Measurements from ENCODE around the gene TDO2.

The TDO2 gene

DNA sequence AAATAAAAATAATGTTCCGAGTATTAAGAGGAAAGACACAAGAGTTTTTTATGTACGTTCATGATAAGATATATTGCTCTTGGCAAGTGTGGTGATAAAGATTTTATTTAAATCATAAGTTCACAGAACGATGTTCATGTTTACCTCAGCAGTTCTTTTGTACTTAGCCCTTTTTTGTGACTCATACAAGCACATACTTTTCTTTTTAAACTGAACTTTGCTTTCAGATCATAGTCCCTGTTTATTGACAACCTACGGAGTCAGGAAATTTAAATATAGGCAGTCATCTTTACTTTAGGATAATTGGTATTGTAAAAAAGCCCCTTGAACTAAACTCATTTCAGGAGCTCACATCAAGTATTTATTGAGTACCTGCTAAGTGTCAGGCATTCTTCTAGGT, 51.4 kb downstream of the TDO2 start:
- no peak for FAIRE-seq

DNA sequence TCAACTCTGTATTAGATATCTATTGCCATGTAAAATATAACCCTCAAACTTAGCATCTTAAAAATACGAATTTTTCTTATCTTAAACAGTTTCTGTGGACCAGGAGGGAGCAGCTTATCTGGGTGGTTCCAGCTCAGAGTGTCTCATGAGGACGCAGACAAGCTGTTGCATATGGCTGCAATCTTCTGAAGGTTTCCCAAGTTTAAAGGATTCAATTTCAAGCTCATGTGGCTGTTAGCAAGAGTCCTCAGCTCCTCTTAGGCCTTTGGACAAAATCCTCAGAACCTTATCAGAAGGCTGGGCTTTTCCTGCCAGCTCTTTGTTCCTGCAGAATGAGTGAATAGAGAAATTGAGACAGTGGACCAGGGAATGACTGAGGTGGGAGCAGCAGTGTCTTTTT, 53.0 kb downstream of the TDO2 start:
- no peak for FAIRE-seq

DNA sequence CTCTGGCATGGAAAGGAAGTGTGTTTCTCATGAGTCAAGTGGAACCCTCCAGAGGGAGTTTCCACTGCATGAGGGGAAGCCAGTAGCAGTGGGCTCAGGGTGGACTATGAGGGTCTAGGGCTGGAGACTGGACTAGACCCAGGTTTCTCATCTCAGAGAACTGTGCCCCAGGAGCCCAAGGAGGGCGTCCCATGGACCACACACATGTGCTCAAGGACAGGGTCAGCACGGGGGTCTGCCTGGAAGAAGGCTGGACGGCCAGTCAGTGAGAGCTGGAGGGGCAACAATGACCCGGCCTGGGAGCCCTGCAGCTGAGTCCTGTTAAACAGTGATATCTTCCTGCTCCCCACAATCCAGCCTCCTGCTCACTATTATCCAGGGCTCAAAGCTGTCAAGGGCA, 55.9 kb downstream of the TDO2 start:
- FAIRE-seq, result no peak

DNA sequence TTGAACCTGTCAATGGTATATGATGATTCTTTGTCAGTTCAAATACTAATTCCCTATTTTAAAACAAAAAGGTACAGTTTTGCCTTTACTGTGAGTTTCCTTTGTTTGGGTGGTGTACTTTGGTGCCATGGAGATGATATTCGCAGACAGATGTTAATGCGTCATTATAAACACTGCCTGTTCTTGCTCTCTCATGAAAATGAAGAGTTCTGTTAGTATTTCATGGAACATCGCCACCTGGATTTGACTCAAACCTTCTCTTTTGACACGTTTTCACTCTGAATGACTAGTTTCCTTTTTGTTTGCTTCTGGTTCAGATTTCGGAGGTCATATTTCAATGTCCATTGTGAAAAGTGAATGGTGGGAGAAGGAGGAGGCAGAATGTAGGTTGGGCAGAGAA, 57.0 kb downstream of the TDO2 start:
- FAIRE-seq, result no peak

DNA sequence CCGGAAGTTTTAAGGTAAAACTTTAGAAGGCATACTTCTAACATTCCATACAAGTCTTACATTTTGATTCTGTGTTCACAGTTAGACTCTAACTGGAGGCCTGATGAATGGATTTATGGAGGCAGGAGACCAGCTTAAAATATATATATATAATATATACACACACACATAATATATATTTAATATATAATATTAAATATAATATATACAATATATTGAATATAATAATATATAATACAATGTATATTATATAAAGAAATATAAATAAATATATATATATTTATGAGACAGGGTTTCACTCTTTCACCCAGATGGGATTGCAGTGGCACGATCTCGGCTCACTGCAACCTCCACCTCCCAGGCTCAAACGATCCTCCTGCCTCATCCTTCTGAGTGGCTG, 58.1 kb downstream of the TDO2 start:
- FAIRE-seq, result no peak

DNA sequence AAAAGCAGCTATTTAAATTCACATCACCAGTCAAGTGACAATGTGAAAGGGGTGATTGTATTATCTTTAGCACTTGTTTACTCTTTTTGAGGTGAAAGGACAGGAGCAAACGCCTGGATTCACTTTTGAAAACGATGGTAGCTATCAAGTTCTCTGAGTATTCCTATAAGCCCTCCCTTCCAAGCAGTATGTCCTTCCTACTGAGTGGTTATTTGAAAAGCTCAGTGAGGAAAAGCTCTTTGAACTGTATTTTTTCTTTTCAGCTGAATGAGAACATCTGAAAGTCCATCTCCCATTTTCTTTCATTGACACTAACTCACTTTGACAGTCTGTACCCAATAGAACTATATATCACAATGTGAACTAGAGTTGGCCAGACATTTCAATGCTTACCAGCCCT, 59.3 kb downstream of the TDO2 start:
- FAIRE-seq, result no peak

DNA sequence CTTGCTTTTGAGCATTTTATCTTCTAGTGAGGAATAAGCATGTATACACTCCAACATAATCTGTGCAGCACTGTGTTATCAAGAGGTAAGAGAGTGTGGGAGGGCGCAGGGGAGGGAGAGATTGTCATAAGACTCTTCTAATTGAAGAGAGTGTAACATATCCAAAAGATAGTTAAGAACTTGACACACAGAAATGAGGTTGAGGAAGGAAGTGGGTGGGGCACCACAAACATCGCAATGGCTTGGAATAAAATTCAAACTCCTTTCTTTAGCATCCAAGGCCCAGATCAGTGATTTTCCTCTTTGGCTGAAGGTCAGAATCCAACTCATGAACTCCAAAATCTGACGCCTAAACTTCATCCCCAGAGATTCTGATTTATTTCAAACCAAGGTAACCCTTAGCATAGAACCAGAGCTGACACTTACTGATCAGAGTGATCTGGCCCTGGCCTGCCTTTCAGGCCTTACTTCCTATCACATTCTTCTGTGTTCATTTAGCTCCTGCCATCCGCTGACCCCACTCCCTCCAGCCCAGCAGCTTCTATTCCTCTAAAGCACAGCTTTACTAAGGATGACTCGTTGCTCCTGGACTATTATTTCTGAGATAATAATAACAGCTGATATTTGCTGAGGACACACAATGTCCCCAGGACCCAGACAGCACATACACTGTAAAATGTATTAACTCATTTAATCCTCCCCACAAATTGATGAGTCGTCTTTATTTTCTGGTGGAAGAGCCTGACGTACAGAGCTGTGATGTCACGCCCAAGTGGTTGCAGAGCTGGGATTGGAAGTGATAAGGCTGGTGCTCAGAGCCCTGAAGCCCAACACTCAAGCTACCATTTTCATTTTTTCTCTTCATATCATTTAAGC, 60.8 kb downstream of the TDO2 start:
- FAIRE-seq, result no peak

DNA sequence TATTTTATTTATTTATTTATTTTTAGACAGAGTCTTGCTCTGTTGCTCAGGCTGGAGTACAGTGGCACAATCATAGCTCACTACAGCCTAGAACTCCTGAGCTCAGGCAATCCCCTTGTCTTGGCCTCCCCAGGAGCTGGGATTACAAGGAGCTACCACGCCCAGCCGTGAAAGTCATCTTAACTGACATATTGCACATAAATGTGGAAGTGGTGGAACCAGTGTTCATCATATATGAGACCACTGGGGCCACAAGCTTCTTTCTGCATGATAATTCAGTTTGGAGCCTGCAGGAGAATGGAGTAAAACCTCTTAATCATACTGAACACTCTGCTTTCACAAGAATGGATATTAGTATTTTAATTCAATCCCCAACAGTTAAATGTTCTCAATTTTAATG, 62.7 kb downstream of the TDO2 start:
- no peak for FAIRE-seq

DNA sequence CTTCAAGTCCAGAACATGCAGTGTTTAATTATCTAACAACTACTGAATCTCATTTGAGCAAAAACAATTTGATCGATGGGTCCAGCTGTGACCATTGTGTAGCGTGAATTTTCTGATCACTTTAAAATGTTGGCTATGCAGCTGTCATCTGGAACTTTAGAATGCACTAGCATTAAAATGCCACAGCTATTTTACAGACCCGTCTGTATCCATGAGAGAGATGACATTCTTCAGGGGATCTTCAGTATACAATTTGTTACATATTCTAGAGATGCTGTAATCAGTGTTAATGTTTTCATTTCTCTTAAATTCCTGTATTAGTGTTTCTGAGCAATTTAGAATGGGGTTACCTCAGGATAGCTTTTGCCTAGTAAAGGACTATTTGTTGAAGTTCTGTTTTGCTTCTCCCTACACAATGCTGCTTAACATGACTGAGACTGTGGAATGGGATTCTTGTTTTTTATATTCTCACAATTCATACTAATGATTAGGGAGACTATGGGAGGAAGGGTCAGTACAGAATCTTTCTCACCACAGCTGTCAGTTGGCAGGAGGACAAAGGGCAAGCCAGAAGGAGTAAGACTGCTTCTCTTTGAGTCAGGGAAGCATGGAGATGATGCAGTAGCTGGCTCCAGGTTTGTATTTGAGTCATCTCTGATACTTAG, 63.4 kb downstream of the TDO2 start:
- no peak for FAIRE-seq
